GM19025 (cell line): ENCODE data around the gene TOP1.

ENCODE experiments used
- ATAC-seq: cut with Tn5 transposase; IDR thresholded peaks from one replicate; pipeline ENCODE4 v1.9.1; 2021; ENCODE audit warnings: mild to moderate bottlenecking, low read depth, moderate library complexity; ENCODE audit not compliant: unreplicated experiment

TOP1 gene

DNA sequence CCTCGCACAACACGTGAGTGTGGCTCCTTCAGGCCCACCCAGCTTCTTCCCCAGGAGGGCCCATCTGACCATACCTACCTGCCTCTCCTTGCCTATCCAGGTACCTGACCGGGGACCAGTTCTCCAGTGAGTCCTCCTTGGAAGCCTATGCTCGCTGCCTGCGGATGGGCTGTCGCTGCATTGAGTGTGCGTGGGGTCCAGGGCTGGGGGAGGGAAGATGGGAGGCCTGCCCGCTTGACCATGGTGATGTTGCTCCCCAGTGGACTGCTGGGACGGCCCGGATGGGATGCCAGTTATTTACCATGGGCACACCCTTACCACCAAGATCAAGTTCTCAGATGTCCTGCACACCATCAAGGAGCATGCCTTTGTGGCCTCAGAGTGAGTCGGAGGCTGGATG, 135.2 kb downstream of the TOP1 start:
- ATAC-seq, result no peak

DNA sequence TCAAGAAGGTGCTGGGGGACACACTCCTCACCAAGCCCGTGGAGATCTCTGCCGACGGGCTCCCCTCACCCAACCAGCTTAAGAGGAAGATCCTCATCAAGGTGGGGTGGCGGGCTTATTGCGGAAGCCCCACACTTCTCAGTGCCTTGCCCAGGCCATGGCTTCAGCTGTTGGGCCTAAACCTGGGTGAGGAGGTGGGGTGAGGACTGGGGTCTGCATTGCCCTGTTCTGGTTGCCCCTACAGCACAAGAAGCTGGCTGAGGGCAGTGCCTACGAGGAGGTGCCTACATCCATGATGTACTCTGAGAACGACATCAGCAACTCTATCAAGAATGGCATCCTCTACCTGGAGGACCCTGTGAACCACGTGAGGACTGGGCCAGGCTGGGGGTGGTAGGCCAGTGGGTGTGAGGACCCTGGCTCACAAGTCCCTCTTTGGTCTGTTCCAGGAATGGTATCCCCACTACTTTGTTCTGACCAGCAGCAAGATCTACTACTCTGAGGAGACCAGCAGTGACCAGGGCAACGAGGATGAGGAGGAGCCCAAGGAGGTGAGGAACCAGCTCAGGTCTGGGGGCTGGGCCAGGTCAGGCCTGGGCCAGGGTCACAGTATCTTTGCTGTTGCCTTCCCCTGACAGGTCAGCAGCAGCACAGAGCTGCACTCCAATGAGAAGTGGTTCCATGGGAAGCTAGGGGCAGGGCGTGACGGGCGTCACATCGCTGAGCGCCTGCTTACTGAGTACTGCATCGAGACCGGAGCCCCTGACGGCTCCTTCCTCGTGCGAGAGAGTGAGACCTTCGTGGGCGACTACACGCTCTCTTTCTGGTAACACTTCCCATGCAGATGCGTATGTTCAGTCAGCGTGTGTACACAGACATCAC, 136.6 kb downstream of the TOP1 start:
- no peak for ATAC-seq

DNA sequence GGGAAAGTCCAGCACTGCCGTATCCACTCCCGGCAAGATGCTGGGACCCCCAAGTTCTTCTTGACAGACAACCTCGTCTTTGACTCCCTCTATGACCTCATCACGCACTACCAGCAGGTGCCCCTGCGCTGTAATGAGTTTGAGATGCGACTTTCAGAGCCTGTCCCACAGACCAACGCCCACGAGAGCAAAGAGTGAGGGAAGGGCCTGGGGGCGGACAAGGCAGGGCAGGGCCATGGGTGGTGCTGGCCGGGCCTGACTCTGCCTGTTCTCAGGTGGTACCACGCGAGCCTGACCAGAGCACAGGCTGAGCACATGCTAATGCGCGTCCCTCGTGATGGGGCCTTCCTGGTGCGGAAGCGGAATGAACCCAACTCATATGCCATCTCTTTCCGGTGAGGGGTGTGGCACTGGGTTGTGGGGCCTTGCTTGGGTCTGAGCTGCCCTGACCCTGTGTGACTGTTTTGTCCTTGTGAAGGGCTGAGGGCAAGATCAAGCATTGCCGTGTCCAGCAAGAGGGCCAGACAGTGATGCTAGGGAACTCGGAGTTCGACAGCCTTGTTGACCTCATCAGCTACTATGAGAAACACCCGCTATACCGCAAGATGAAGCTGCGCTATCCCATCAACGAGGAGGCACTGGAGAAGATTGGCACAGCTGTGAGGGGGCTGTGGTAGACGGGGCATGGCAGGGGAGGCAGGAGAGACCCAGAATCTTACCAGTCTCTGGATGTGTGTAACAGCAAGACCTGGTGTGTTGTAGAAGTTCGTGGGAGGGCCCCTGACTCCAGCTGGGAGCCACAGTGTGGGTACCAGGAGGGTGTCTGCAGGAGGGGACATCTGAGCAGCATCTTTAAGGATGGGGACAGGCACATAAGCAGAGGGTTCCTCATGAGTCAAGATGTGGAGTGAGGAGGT, 137.8 kb downstream of the TOP1 start:
- no peak for ATAC-seq

DNA sequence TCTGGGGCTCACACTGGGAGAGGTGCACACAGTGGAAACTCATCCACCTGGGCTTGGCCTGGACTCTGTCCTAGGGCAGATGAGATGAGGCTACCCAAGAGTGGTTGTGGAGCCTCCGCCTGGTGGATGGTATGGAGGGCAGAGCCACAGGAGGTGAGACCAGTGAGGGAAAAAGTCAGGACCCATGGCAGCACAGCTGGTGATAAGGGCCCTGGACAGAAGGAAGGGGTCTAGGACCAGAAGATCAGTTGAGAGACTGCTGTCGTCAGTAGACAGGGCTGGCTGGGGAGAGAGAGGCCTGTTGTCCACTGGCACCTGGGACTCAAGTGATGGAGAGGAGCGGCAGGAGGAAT, 138.5 kb downstream of the TOP1 start:
- ATAC-seq, result no peak

DNA sequence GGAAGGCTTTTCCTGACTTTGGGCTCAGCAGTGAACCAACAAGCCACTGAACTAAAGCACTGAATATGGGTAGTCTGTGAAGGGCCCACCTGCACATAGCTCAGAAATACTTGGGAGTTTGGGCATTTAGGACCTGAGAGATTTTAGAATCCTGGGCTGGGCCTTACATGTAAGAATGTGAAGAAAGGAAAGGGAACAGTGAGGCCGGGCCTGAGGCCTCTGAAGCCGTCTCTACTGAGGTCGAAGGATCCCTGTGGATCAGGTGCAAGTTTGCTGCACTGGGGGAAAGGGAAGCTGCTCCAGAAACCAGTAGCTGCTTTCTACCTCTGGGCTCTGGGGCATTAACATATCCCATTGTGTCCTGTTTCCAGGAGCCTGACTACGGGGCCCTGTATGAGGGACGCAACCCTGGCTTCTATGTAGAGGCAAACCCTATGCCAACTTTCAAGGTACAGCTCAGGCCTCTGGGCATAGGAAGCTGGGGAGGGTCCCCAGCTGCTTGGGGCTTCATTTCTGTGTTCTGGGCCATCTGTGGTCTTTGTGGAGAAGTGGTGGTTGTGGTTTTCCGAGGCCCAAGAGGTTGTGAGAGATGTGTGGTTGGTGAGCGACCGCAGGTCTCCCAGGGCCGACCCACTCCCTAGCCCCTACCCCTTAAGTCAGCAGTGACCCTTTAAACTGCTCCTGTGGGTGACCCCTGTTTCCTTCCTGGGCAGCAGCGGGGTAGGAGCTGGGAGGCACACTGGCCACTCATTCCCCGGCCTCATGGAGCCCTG, 139.0 kb downstream of the TOP1 start:
- ATAC-seq, result no peak

DNA sequence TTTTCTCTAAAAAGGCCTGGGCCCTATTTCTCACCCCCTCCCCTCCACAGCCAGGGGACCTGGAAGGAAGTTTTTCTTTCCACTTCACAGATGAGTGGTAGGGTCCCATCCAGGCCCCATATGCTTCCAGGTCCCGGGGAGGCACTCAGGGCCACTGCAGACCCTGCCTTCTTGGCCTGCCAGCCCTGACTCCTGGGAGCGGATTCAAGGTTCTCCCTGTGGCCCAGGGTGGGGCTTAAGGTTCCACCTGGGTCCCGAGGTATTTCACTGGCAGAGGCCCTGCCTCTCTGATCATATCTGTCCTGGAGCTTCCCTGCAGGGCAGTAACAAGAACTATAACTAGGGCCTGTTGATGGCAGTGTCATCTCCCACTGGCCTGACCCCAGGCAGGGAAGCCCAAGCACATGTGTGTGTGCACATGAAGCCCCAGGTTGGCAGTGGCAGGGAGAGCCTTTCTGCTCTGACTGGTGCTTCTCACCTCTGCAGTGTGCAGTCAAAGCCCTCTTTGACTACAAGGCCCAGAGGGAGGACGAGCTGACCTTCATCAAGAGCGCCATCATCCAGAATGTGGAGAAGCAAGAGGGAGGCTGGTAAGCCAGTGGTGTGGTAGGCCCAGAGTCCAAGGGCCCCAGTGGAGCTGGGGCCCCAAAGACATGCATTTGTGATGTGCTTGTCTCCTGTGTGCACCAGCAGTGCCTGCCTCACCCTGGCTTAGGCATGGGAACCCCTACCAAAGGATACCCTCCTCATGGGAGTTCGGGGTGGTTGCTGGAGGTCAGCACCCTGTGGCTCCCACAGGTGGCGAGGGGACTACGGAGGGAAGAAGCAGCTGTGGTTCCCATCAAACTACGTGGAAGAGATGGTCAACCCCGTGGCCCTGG, 139.9 kb downstream of the TOP1 start:
- ATAC-seq, result no peak

DNA sequence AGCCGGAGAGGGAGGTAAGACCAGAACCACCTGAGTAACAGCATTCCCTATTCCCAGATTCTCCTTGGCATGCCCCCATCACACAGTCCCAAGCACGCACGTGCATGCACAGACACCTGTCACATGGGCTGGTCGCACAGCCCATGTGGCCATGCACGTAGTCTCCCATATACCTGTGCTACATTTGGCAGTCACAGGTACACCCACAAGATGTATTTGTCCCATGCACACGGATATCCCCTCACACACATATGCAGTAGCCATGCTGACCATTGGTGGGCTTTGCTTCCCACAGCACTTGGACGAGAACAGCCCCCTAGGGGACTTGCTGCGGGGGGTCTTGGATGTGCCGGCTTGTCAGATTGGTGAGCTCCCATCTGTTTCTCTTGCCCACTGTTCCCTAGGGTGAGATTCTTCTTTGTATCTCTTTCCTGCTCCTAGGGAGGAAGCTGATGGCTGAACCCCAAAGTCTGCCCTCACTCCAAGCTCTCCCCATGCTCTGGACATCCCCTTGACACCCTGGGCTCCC, 140.6 kb downstream of the TOP1 start:
- no peak for ATAC-seq

DNA sequence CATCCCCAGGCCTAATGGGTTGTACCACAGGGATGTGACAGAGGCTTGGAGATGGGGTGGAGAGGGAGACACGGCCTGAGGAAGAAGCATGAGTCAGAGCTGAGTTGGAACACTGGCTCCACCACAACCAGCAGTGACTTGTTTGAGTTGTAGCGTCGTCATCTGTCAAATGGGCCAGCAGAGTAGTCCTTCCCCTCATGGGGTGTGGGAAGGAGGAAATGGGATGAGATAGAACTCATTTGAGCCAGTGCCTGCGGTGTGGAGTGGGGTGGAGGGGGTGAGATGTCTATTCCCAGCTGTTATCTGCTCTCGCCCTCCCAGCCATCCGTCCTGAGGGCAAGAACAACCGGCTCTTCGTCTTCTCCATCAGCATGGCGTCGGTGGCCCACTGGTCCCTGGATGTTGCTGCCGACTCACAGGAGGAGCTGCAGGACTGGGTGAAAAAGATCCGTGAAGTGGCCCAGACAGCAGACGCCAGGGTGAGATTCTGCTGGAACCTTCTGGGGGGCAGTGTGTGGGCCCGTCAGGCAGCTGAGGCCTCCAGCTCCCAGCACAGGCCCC, 141.2 kb downstream of the TOP1 start:
- no peak for ATAC-seq

DNA sequence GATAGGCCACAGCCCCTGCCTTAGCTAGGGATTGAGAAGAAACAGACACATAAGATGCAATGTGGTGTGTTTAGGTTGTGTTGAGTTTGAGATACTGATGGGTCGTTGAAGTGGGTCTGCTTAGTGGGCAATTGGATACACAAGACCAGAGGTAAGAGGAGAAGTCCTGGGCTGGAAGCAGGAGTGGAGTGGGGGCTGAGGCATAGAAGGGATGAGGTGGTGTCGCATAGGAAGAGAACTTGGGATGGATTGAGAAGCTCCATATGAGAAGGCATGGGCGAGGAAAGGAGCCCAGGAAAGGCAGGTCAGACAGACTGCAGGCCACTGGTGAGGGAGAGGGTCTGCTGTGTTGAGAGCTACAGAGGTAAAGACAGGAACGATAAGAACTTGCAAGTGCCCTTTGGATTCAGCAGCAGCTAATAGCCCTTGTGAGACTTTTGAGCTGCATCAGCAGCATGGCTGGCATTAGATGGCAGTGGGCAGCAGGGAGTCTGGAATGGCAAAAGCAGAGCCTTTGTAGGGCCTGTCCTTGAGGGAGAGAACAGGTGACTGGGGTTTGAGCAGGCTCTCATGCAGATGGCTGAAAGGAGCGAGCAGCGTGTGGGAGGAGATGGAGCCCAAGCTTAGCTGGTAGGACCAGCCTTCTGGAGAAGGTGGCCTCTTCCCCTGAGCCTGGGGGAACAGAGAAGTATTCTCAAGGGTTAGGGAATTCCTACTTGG, 141.9 kb downstream of the TOP1 start:
- ATAC-seq, result no peak

DNA sequence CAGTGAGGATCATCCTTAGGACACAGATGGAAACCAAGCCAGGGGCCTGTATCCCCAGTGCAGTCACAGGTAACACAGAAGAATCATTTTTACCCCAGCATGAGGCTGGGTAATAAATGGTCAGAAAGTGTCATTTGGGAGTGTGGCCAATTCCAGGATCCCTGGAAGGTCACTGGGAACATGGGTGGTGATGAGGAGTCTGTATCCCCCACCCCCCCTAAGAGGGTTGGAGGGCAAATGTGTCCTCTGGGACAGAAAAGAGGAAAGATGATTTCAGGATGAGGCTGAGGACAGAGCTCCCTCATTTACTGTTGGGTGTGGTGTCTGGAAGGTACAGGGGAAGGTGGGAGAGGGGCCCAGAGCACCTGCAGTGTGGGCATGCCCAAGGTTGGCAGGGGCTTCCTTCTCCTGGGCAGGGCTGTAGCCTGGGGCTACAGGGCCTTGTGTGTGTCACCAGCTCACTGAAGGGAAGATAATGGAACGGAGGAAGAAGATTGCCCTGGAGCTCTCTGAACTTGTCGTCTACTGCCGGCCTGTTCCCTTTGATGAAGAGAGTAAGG, 143.2 kb downstream of the TOP1 start:
- no peak for ATAC-seq

DNA sequence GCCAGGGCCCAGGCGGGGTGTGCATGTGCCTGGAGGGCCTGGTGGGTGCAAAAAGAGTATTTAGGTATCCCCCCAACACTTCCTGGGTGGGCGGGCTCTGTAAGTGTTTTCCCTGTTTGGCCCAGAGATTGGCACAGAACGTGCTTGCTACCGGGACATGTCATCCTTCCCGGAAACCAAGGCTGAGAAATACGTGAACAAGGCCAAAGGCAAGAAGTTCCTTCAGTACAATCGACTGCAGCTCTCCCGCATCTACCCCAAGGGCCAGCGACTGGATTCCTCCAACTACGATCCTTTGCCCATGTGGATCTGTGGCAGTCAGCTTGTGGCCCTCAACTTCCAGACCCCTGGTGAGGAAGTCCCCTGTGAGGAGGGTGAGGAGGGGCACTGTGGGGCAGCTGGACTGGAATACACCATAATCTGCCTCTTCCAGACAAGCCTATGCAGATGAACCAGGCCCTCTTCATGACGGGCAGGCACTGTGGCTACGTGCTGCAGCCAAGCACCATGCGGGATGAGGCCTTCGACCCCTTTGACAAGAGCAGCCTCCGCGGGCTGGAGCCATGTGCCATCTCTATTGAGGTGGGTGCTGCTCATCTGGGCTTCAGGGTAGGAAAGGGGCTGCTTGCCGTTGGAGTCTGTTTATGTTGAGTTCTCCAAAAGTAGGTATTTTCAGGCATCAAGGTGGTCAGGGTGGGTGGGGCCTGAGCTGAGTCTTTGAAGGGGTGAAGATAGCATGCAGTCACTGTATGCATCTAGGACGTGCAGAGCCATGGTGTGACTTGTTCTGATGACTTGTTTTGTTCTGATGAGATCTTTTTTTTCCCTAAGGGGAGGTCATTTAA, 143.9 kb downstream of the TOP1 start:
- no peak for ATAC-seq

DNA sequence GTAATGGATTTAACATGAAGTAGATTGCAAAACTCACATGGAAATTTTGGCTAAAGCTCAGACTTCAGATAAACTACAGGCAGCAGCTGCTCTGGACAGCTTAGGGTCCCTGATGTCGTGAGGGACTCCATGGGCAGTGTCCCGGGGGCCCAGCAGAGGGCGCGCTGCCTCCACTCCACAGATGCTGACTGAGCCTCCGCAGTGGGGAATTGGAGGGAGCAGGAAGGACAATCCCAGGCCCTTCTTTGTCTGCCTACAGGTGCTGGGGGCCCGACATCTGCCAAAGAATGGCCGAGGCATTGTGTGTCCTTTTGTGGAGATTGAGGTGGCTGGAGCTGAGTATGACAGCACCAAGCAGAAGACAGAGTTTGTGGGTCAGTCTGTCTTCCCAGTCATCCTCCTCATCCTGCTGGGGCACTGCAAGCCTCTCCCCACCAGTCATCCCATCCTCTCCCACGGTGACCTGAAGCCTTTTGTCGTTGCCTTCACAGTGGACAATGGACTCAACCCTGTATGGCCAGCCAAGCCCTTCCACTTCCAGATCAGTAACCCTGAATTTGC, 144.6 kb downstream of the TOP1 start:
- no peak for ATAC-seq

DNA sequence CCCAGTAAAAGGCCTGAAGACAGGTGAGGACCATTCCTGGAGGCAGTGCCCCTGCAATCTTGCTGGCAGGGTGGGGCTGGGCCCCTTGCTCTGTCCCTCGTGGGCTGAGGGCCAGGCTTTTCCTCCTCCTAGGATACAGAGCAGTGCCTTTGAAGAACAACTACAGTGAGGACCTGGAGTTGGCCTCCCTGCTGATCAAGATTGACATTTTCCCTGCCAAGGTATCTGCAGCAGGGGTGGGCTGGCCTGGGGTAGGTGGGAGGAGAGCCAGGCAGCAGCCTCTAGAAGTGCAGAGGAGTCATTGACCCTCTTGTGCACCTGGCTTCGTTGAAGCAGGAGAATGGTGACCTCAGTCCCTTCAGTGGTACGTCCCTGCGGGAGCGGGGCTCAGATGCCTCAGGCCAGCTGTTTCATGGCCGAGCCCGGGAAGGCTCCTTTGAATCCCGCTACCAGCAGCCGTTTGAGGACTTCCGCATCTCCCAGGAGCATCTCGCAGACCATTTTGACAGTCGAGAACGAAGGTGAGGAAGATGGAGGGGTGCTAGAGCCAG, 145.2 kb downstream of the TOP1 start:
- no peak for ATAC-seq
